ENCODE results near the gene FBLN2.
"Not testable (repeated sequence)": the region's sequence is repeated elsewhere in the genome, so short reads cannot be mapped to it uniquely, and the experiment has no call there.

The FBLN2 gene

GRCh38 chr3:13514639-13515435 is 34.1 kb upstream of the FBLN2 start:
- DNase-seq, result no peak

- no peak for DNase-seq
These were observed 32.9 kb upstream of the FBLN2 start for GRCh38 chr3:13515786-13516759.

GRCh38 chr3:13516760-13517135 is 32.2 kb upstream of the FBLN2 start:
- no peak for DNase-seq

GRCh38 chr3:13517253-13517977 is 31.5 kb upstream of the FBLN2 start:
- DNase-seq, result no peak

- no peak for DNase-seq
These were observed 30.4 kb upstream of the FBLN2 start for GRCh38 chr3:13518516-13518953.

- DNase-seq, result no peak
These were observed 29.7 kb upstream of the FBLN2 start for GRCh38 chr3:13519006-13519791.

- no peak for DNase-seq
These were observed 28.5 kb upstream of the FBLN2 start for GRCh38 chr3:13520326-13520880.

- no peak for DNase-seq
These were observed 27.6 kb upstream of the FBLN2 start for GRCh38 chr3:13521309-13521708.

GRCh38 chr3:13521749-13522148 is 27.2 kb upstream of the FBLN2 start:
- not testable (repeated sequence) for DNase-seq

- no peak for DNase-seq
These were observed 26.7 kb upstream of the FBLN2 start for GRCh38 chr3:13522236-13522635.

GRCh38 chr3:13524979-13525669 is 23.8 kb upstream of the FBLN2 start:
- DNase-seq, result no peak

GRCh38 chr3:13525827-13526625 is 22.9 kb upstream of the FBLN2 start:
- DNase-seq, result no peak

GRCh38 chr3:13526626-13526949 is 22.3 kb upstream of the FBLN2 start:
- DNase-seq, result no peak

- DNase-seq, result no peak
These were observed 20.6 kb upstream of the FBLN2 start for GRCh38 chr3:13528217-13528867.

- DNase-seq, result no peak
These were observed 19.5 kb upstream of the FBLN2 start for GRCh38 chr3:13529196-13530112.

- no peak for DNase-seq
These were observed 18.5 kb upstream of the FBLN2 start for GRCh38 chr3:13530241-13531009.

GRCh38 chr3:13532085-13532484 is 16.8 kb upstream of the FBLN2 start:
- no peak for DNase-seq

GRCh38 chr3:13532631-13533030 is 16.3 kb upstream of the FBLN2 start:
- DNase-seq, result no peak
